Activated effector memory CD4-positive, alpha-beta T cell treated with anti-CD3 and anti-CD28 coated beads, Interleukin-2, amount 50 U/mL, for 16 hours (primary cell): ENCODE results near the gene METTL25.

Source experiments
- DNase-seq: peaks from one replicate; pipeline ENCODE4 v3.0.0-alpha.2; 2020

Gene METTL25

DNA sequence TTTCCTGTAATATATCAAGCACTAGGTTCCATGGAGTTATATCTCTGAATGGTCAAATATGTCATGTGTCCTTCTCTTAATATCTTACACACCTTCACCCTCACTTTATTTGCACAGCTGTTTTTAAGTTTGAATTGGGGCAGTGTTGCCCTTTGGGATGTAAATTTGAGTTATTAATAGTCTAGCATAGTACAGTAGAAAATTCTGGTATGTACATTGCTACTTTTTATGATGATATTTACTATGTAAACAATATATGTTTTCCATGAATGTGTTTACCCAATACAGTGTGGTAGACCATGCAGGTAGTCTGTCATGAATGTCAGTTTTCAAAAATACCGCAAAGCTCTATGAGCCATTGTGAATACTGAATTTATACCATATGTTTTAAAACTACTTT lies 50.5 kb downstream of the METTL25 start:
- DNase-seq = no peak

DNA sequence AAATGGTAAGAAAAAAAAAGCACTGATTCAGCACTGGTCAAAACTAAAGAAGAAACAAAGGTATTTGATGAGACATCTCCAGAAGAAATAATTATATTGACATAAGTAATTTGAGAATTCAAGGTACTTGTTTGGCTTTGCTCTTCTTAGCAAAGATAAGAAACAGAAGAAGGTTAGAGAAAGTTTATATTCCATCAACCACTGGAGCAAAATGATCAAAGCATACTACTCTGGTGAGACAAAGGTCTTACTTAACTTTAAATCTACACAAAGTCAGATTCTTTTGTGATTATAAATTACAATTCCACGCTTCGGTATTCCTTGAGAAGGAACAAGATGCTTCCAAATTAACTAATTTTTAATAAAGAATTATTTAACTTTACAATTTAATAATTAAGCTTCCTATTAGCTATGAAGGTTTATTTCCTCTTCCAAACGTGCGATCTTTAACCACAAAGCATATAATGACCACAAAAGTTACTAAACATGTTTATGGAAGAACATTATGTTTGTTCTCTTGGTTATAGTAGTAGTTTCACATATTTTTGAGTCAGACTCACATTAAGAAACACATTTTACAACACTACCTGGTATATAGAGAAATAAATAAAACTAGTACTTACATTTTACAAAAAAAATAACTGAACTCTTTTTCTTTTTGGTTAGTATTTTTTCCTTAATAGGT lies 53.4 kb downstream of the METTL25 start:
- DNase-seq = no peak

DNA sequence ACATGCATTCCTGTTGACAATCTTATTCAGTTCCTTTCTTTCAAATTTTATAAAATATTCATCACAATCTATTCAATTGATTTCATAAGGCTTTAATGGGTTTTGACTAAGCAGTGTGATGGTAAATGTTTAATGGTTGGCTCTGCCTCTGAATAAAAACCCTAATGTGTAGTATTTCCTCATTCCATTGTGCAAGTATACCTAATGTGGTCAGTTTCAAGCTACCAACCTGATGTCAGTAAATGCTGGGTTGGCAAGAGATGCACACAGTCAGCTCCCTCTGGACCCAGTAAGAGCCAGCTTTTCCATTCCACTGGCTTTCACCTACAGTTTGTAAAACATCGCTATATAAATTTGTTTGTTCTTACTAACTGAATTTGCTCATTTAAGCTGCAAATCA lies 53.9 kb downstream of the METTL25 start:
- no peak for DNase-seq

DNA sequence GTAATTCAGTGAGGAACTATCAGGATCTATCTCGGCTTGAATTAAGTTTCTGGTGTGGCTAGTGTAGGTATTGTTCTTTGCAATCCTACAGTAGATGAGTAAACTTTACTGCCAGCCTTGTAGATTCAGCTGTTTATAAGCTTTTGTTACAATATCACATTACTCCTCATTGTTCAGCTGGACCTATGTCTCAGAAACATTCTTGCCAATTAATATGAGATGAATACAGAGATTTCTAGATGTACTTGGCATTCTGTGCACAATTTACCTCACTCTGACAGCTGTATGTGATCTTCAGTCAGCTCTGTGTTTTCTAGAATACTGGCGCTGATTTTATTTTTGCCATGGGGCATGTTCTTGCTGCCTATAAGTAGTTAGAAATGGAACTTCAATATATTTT lies 55.7 kb downstream of the METTL25 start:
- no peak for DNase-seq

DNA sequence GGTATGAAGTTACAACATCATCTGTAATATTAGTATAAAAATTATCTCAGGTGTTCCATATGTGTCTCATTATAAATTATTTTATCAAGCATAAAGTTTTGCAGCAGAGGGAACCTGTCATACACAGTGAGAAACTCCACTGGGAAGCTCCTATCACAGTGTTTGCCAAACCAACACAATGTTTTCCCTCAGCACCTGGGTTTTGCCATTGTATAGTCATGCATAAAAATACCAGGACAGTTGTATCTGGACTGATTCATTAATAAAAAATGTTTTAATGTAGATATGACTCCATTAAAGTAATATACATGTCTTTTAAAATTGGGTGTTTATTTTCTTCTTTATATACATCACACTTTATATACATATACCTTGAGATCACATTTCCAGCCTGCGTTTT lies 56.6 kb downstream of the METTL25 start:
- DNase-seq = no peak

DNA sequence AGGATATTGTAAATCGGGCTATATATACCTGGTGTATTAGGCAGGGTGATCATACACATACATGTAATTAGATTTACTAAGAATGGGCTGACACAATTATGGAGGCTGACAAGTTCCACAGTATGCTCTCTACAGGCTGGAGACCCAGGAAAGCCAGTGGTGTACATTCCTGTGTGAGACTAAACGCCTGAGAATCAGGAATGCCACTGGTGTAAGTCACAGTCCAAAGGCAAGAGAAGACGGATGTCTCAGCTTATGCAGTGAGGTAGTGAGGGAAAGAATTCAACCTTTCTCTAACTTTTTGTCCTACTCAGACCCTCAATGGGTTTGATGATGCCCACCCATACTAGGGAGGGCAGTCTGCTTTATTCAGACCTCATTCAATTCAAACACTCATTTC lies 57.1 kb downstream of the METTL25 start:
- no peak for DNase-seq

DNA sequence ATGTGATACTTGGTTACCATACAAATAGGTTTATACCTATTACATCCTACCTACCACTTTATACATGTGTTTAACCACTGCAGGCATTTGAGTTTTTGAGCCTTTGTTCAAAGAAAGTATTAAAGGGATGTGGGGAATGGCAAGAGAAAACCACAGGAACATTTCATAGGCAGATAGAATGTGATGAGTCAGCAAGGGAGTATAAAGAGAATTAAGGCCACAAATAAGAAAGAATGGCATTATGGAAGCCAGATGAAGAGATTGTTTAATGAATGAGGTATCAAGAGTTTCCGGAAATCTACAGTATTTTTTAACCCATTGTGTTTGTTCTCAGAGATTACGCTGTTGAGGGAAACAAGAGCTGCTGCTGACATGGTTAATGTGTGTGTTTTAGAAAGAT lies 66.9 kb downstream of the METTL25 start:
- no peak for DNase-seq

DNA sequence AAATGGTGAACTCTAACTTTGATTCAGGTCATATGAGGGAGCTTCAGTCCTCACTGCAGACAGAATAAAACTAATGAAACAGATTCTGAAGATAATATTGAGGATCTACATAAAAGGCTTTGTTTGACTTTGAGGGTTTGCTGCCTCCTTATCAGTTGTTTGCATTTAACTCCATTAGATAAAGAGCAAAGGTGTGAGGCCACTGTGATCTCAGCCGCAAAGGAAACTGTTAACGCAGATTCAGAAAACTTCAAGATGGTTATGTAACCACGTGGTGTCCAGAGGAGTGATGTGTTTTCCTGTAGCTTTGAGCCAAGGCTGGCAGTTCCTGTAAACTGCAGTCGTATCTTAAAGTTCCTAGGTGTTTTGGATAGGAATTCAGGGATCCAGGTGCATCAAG lies 67.8 kb downstream of the METTL25 start:
- no peak for DNase-seq

DNA sequence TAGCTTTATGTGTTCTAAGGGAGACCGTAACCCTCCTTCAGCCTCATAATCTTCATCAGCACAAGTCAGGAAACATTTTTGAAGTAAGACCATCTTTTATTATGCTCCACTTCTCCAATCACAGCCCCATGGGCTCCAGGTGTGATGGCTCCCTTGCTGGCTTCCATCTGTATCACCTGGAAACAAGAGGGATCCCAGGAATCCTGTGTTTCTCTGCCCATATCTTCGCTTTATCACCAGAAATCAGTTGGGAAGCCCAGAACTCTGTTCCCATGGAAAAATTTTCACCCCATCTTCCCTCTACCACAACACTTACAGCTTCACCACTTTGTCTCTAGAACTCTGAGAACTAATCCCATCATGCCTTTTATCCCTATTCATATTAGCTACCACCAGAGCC lies 68.3 kb downstream of the METTL25 start:
- DNase-seq = no peak

DNA sequence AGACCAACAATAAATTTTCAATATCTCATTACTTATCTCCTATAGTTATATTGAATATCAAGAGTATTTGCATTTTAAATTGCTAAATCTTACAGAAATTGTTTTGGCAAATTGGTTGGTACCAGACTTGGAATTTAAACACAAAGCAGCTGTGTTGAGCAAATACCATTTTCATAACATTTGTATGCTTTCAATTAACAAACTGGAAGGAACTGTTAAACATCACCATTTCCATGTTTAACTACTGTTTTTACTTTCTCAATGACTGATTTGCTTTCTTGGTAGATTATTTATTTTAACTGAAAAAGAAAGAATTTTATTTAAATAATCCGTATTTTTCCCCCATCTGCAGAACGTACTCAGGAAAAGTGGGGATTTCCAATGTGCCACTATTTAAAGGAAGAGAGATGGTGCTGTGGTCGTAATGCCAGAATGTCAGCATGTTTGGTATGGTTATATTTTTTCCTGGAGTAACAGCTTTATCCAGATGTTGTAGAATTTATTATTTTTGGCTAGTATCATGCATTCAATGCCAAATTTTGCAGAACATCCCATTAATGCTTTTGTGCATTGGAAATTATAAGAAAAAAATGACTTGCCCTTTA lies 72.3 kb downstream of the METTL25 start:
- DNase-seq = no peak

DNA sequence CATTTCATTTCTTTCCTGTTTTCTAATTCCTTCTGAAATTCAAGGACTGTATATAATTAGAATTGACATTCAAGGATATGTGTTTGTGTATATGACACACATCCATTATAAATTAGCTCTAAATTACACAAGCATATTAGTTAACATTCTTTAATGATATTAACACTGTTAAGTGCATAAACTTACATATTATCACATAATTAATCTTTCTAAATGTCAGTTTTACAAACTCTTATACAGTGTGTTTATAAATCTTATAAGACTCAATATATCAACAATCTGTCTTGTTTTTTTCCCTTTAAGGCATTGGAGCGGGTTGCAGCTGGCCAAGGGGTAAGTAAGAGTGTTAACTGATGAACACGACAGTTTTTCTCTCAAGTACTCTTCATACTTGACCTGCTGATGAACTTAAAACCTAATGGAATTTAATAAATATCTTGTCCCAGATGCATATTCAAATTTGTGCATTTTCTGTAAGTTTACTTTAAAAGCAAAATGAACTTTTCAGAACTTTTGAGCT lies 76.1 kb downstream of the METTL25 start:
- no peak for DNase-seq

DNA sequence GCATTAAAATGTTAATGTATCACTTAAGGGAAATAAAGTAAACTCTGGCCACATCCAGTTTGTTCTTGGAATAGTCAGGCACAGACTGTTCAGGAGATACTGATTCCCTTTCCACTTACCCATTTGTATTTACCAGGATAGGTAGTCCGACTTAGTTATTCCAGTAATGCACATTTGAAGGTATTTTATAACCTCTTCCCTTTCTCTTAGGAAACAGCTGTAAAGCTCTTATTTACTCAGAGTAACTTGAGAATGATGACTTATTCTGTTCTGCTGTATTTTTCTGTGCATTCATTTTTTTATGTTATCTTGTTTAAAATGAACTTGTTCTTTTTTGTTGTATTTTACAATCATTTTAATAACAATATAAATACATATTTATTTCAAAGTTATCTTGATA lies 78.0 kb downstream of the METTL25 start:
- no peak for DNase-seq

DNA sequence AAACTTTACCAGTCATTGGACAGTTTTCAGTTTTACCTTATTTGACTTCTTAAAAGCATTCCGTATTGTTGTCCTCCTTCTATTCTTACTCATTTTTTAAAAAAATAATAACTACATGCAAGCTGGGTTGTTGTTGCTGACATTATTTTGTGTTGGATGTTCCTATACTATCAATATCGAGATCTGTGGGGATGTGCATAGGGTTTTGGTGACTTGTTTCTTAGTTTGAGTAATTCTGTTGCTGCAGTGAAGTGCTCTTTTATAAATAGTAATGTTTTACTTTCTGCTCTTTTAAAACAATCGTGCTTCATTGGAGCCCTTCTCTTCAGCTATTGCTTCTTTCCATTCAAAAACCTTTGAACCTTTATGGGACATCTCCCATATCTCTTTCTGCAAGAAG lies 79.4 kb downstream of the METTL25 start:
- no peak for DNase-seq

DNA sequence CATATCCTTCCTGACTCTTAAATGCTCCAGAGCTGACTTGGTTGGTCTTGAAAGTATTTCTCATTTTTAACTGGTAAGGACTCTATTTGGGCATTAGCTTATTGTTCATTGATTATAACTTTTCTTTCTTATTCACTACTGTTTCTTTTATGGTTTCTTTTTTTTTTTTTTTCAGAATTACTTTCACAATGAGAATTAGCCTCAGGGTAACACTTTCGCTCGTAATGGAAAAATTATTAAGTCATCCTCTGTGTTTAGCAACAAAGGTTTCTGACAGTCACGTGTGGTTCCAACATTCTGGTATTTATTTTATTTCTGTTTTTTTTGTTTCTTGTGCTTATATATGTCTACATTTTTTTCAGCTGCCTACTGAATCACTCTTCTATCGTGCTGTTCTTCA lies 80.0 kb downstream of the METTL25 start:
- DNase-seq = no peak

DNA sequence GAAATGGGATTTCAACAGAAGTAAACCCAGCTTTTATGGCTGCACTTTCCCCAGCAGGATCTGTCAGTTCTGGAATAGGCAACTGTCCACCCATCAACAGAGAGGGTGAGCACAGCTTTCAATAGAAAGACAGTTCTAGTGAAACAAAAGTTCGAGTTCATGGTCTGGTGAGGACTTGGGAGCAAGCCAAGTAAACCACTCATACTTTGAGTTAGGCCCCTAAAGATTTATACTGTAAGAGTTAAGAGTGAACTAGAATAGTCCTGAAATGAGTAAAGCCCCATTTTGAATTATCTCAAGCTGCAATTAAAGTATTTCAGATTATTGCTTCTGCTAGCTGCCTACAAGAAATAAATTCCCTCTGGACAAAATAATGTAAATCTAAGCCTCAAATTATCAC lies 82.6 kb downstream of the METTL25 start:
- no peak for DNase-seq

DNA sequence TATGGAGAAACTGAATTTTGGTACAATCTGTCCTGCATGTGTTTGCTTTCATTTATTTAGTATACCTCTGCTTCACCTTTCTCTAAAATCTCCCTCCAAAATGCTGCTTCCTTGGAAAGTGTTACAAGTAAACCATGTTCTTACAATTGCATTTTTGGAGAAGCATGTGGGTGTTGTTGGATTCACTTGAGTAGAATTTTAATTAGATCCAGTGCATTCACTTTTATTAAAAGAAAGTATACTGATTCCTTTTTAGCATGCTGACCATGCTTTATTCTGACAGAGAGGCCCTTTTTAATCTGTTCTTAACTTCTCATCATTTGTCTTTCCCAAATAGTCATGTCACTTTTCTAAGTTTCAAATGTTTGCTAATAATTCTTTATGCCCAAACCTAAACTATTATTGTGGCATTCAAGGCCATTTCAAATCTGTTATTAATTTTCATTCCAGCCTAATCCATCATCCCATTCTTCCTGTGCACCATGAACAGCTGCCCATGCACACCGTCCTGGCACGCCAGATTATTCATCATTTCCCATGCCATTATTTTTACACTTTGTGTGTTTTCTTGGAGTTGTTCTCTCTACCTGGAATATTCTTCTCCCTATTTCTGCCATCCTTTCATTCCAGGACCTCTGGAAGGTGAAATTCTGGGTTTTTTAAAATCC lies 90.7 kb downstream of the METTL25 start:
- DNase-seq = no peak

DNA sequence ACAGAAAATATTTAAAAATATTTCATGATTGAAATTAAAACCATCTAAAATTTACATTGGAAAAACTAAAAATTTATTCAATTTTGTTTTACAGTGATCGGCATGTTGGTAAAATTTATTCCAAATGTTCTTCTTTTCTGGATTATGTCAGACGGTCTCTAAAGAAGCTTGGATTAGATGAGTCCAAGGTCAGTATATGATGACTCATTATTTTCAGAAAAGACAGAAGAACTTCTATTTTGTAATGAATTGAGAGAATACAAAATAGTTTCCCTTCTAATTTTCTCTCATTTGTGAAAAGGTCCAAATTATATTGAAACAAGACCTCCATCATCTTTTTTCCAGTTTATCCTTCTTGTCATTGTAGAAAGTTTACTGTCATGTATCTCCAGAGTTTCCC lies 98.3 kb downstream of the METTL25 start:
- no peak for DNase-seq

DNA sequence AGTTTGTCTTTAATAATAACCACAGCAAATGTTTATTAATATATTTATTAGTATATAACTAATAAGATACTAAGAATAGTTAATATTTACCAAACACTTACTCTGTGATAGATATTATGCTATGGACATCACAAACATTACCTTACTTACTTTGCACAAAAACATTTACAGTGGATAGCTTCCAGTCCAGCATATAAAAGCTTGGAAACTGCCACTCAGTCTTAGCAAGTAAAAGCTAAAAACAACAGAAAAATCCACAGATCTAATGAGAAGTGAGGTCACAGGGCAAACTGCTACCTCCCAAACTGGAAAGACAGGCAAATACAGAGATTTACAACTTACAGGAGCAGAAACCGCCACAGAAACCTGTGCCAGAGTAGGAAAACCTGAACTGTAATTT lies 99.8 kb downstream of the METTL25 start:
- no peak for DNase-seq

DNA sequence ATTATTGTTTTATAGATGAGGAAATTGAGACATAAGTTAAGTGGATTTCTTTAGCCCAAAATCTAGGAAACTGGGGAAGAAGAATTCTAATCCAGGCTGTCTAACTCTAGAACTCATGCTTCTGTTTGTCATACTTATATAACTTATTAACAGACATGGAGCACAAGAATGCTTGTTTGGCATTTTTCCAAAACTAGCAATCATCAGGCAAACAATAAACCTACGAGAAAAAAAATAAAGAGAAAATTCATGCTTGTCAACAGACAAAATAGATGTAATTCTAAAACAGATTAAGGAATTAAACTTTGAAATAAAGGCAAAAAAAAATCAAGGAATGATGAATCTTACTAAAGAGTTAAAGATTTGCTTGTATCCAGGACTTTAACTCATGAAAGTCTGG lies 103.1 kb downstream of the METTL25 start:
- no peak for DNase-seq

DNA sequence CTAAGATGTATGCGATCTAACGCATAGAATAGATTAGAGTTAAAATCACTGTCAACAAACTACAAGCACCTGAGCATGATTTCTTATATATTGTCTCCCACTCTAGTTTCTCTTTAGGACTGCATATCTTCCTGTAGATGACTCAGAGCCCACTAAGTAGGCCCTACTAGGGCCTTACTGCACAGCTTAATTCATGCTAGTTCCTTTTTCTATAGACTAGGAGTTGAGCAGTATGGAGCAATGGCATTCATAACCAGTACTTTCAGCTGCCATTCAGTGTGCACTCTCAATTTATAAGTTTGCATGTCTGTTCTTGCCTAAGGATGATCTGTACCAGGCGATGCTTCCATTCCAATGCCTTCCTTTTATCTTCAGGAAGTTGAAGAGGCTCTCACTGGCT lies 103.5 kb downstream of the METTL25 start:
- no peak for DNase-seq

DNA sequence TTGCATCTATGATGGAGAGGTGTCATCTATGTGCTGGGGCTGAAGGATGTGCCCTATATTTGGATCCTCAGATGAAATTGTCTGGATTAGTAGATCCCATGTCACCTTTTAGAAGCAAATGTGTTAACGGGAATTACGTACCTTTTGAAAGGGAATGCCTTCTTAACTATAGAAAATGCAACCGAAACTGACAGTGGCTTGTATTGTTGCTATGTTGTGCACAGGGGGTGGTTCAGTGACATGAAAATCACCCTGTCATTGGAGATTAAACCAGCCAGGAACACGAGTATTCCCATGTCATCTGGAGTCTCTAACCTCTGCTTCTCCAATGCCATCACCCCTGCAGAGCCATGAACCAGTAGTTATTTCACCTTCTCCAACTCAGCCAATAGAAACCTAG lies 110.2 kb downstream of the METTL25 start:
- no peak for DNase-seq

DNA sequence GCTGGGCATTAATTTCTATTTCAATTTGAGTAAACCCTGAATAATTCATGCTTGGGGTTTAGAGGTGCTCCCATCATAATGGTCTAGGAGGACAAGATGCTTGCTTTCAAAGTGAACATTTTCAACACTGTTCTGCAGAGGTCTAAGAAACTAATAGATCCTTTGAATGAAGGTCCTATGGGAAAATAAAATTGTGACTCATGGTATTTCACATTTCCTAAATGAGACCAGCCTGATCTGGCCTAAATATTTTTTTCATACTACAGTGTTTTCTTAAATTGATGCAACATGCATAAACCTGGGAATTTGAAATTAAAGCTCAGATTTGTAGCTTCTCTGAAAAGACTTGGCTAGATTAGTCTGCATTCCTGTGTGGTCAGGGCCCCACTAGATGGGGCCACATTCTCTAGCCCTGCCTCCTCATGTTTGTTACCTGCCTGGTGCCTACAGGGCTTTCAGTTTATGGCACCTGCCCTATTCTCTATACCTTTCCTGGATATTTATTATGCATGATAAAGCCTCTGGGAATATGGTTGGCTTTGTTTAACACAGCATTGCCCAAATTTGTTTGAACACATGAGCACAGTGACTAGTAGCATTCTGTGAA lies 112.7 kb downstream of the METTL25 start:
- no peak for DNase-seq

DNA sequence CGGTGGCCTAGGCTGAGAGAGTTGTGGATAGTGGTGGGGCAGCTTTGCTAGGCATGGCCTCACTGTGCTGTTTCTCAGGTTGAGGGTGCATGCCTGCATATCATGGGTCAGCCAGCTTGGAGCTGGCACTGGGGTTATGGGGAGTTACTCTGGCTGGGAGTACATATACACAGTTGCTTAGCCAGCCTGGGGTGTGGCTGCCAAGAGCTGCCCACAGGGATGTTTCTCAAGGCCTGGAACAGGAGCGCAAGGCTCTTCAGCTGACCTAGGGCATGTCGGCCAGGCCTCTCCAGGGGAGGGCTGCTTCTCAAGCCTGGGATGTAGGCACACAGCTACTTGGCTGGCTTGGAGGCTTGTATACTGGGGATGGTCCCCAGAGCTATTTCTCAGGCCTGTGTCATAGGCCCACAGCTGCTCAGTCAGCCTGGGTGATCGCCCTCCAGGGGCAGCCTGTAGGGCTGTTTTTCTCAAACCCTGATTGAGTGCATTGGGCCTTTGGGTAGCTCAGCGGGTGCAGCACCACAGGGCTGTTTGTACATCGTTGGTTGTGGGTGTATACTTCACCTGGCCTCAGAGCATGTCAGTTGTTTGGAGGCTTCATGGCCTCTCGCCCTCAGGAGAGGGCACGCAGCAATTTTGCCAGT lies 114.9 kb downstream of the METTL25 start:
- no peak for DNase-seq
